GM19193 (cell line): ENCODE data around the gene KCP.

Experiments
- POLR2A ChIP-seq: IDR thresholded peaks from 4 replicates; pipeline ENCODE4 v1.6.1; 2011; ENCODE audit not compliant: insufficient read depth, insufficient read length; ENCODE audit errors: extremely low read depth

The KCP gene

GRCh38 chr7:128910569-128910945, at the start of gene KCP:
KCP (minus strand) TSS chr7:128910709; CDS start chr7:128910676, 33 bp downstream.
- no peak for TF ChIP-seq POLR2A

GRCh38 chr7:128959296-128959695, 48.8 kb upstream of the KCP start:
- TF ChIP-seq POLR2A, result no peak

- no peak for TF ChIP-seq POLR2A
Measured at GRCh38 chr7:128955981-128956380, 45.5 kb upstream of the KCP start.

- TF ChIP-seq POLR2A, result no peak
Measured at GRCh38 chr7:128954830-128955802, 44.6 kb upstream of the KCP start.

GRCh38 chr7:128954150-128954549, 43.6 kb upstream of the KCP start:
- TF ChIP-seq POLR2A, result no peak

- no peak for TF ChIP-seq POLR2A
Measured at GRCh38 chr7:128951296-128951695, 40.8 kb upstream of the KCP start.

- TF ChIP-seq POLR2A, result peak; percentile 25
Measured at GRCh38 chr7:128948976-128949760, 38.7 kb upstream of the KCP start.

- peak; percentile 40 for TF ChIP-seq POLR2A
Measured at GRCh38 chr7:128948312-128948973, 37.9 kb upstream of the KCP start.

- TF ChIP-seq POLR2A, result no peak
Measured at GRCh38 chr7:128947854-128948253, 37.3 kb upstream of the KCP start.

GRCh38 chr7:128946936-128947830, 36.7 kb upstream of the KCP start:
- TF ChIP-seq POLR2A, result peak; percentile 9

- no peak for TF ChIP-seq POLR2A
Measured at GRCh38 chr7:128945668-128946366, 35.3 kb upstream of the KCP start.

- TF ChIP-seq POLR2A, result no peak
Measured at GRCh38 chr7:128944487-128945236, 34.2 kb upstream of the KCP start.

GRCh38 chr7:128941946-128942526, 31.5 kb upstream of the KCP start:
- TF ChIP-seq POLR2A, result no peak

GRCh38 chr7:128941323-128941890, 30.9 kb upstream of the KCP start:
- TF ChIP-seq POLR2A, result no peak
